Endothelial cell of umbilical vein (primary cell): ENCODE data around the gene ATF6B. TPM values are rescaled to one million over a fixed set of nuclear protein-coding genes. Genes with fewer than 3 reads are reported as not detected.

Source experiments
- BruUV-seq: library from RNA; stranded (reverse); fragments of 400-500 nt; replicated peaks from 2 replicates; lab custom pipeline; 2021; lab: Mats Ljungman, UMichigan
- CTCF ChIA-PET: fragments of 300-600, 350-600 bp; sonication (Branson Sonifier 250); formaldehyde crosslinking; loops from one replicate; lab custom pipeline; 2021; ENCODE audit warnings: antibody characterized with exemption, inconsistent platforms; lab: Charles Lee
- POLR2A ChIA-PET: fragments of 300-600, 350-600 bp; sonication (Branson Sonifier 250); formaldehyde crosslinking; loops from one replicate; lab custom pipeline; 2021; ENCODE audit warnings: antibody characterized with exemption, inconsistent platforms; lab: Charles Lee
- DNase-seq: peaks from one replicate; pipeline ENCODE4 v3.0.0-alpha.2; 2011; ENCODE audit warnings: low read depth, low spot score
- FAIRE-seq: peaks from 2 replicates; lab custom pipeline; 2011; peaks lifted over from hg19 to GRCh38; lab: Jason Lieb, UNC
- H2AFZ ChIP-seq: 2 replicates; pipeline ENCODE4 v1.6.0; 2012; ENCODE audit warnings: low read depth, low read length, control low read depth, inconsistent platforms
- H3K27ac ChIP-seq: 2 replicates; pipeline ENCODE4 v1.5.1; 2011; ENCODE audit warnings: low read depth, mild to moderate bottlenecking, control low read depth, low read length, moderate library complexity; ENCODE audit not compliant: insufficient read depth
- H3K27me3 ChIP-seq, 2 experiments: 2 replicates each; pipeline versions ENCODE4 v1.6.0 to v1.6.1; 2011; ENCODE audit warnings: low read length in 2 of 2, mixed read lengths in 1 of 2; ENCODE audit not compliant: control insufficient read depth in 2 of 2, insufficient read depth in 2 of 2
- H3K36me3 ChIP-seq, 2 experiments: 2 replicates in 1 of 2; 3 replicates in 1 of 2; pipeline ENCODE4 v1.5.1; 2011; ENCODE audit warnings: low read length in 2 of 2, mild to moderate bottlenecking in 1 of 2, moderate library complexity in 1 of 2; ENCODE audit not compliant: control insufficient read depth in 2 of 2, insufficient read depth in 2 of 2; ENCODE audit errors: extremely low read depth in 1 of 2
- H3K4me1 ChIP-seq: 3 replicates; pipeline ENCODE4 v1.5.1; 2011; ENCODE audit warnings: mild to moderate bottlenecking, low read length; ENCODE audit not compliant: control insufficient read depth, insufficient read depth; ENCODE audit errors: extremely low read depth
- H3K4me2 ChIP-seq: 2 replicates; pipeline ENCODE4 v1.6.1; 2011; ENCODE audit warnings: low read length, control low read depth, mixed read lengths; ENCODE audit not compliant: insufficient read depth
- H3K4me3 ChIP-seq, 3 experiments: fragments of 200-600 bp in 1 of 3; sonication (generic), shearing (Covaris generic) in 1 of 3; replicated peaks in 1 of 3; 2 replicates each; pipeline ENCODE4 v1.5.1; 2011 to 2016; ENCODE audit warnings: control low read depth in 3 of 3, low read length in 3 of 3, mild to moderate bottlenecking in 2 of 3, inconsistent platforms in 1 of 3, low read depth in 1 of 3, moderate library complexity in 1 of 3; ENCODE audit not compliant: insufficient read depth in 1 of 3
- H3K79me2 ChIP-seq: 2 replicates; pipeline ENCODE4 v1.6.0; 2012; ENCODE audit warnings: low read length, inconsistent platforms; ENCODE audit not compliant: control insufficient read depth, insufficient read depth
- H3K9ac ChIP-seq: replicated peaks from 2 replicates; pipeline ENCODE3; 2011; ENCODE audit warnings: low read length, control low read depth; ENCODE audit not compliant: insufficient read depth; ENCODE audit errors: extremely low read depth
- H3K9me1 ChIP-seq: replicated peaks from 3 replicates; pipeline ENCODE4 v1.6.0; 2011; ENCODE audit warnings: mild to moderate bottlenecking, low read length; ENCODE audit not compliant: control insufficient read depth, insufficient read depth; ENCODE audit errors: extremely low read depth
- H3K9me3 ChIP-seq: replicated peaks from 2 replicates; pipeline ENCODE4 v1.5.1; 2012; ENCODE audit warnings: low read length, inconsistent platforms; ENCODE audit not compliant: control insufficient read depth, insufficient read depth
- H4K20me1 ChIP-seq: replicated peaks from 2 replicates; pipeline ENCODE3; 2011; ENCODE audit warnings: mild to moderate bottlenecking, low read length; ENCODE audit not compliant: control insufficient read depth, insufficient read depth; ENCODE audit errors: extremely low read depth
- EZH2 ChIP-seq: IDR thresholded peaks from 2 replicates; pipeline ENCODE4 v1.6.1; 2012; ENCODE audit warnings: borderline replicate concordance, low read depth, mild to moderate bottlenecking, moderate library complexity, low read length, inconsistent platforms; ENCODE audit not compliant: severe bottlenecking
- FOS ChIP-seq: IDR thresholded peaks from 2 replicates; pipeline ENCODE4 v1.6.1; 2011; ENCODE audit warnings: mild to moderate bottlenecking, low read length, moderate library complexity, borderline replicate concordance; ENCODE audit not compliant: insufficient read depth
- MYC ChIP-seq: IDR thresholded peaks from one replicate; pipeline ENCODE4 v1.6.1; 2011; ENCODE audit warnings: mild to moderate bottlenecking, low read depth, low read length
- dilution Hi-C: fragments of 300-500 bp; cut with MboI; formaldehyde crosslinking; loops from one replicate; pipeline ENCODE4 v1.15.0; 2019; ENCODE audit warnings: low sequenced_read_pairs; ENCODE audit not compliant: extremely low pct_ligation_motif_present
- intact Hi-C: fragments of 100-400 bp; cut with micrococcal nuclease; formaldehyde crosslinking; loops from one replicate; pipeline ENCODE4 v1.10.0; 2022
- polyA plus RNA-seq, 4 experiments: library from polyadenylated mRNA; depleted of rRNA in 3 of 4; stranded (reverse) in 3 of 4; unstranded in 1 of 4; fragments of >200 nt; gene quantifications; 2 replicates each; pipeline versions ENCODE4 v1.2.1 to v1.2.3, GENCODE V29; 2011 to 2012; ENCODE audit warnings: missing spikeins in 1 of 4
- total RNA-seq: library from RNA; stranded (reverse); gene quantifications from 2 replicates; pipeline ENCODE4 v1.2.3, GENCODE V29; 2021
- TF ChIP-seq, protein P1 (sequence below), 2 donors: IDR thresholded peaks; 1 replicate in 1 of 2; 2 replicates in 1 of 2; pipeline ENCODE4 v1.5.1; 2011; ENCODE audit warnings: low read length in 2 of 2, mild to moderate bottlenecking in 2 of 2, moderate library complexity in 2 of 2, control low read depth in 1 of 2, inconsistent platforms in 1 of 2, low read depth in 1 of 2; ENCODE audit not compliant: insufficient read depth in 1 of 2; ENCODE audit errors: extremely low read depth in 1 of 2

ATF6B gene
- total and polyA plus RNA-seq, 2 donors (not counting 3 experiments of a cell fraction or from before 2014, with no cell fraction given), result 106 to 115 TPM

DNA sequence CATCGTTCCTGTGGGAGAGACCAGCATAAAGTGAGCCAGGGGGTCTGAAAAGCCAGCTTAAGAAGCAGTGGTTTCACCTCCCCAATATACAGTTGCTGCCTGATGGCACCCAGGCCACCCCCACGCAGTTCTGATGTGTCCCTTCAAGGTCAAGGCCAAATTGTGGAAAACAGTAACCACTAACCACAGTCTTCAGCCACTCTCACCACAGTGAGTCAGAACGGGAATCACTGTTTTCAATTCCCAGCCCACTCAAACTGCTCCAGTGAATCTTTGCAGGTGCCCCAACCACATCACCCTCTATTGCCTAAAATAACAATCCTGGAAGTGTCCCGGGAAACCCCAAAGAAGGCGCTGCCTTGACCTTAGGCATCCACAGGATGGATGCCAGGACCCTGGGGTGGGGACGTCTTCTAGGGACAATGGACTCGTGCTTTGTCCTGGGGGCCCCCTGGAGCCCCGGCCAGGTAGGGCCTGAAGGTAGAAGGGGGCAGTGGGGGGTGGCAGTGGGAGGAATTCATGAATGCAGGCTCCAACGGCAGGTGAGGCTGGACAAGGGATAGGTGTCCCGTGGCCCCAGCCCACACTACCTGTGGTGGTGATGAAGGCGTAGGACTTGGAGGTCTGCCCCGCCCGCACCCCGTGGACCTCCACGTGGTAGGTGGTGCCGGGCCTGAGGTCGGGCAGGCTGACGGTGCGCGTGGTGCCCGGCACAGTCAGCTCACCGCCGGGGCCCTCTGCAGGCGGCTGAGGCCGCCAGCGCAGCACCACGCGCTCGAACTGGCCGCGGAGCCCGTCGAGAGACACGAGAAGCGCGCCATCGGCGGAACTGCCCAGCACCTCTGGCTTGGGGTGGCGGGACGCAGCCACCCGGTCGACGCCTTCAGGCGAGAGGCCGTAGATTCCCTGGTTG is 41.1 kb downstream of the ATF6B start:
- no TSS peak for BruUV-seq
- no peaks in the 10 kb centered on the region for H3K79me2 ChIP-seq
- H3K9ac ChIP-seq, result no peak overlapping the region
- H3K27ac ChIP-seq, result no peak overlapping the region
- no peaks in the 10 kb centered on the region for H3K9me1 ChIP-seq
- H3K4me3 ChIP-seq, result no peak overlapping the region
- H3K9me3 ChIP-seq, result no peaks in the 10 kb centered on the region
- H3K4me2 ChIP-seq, result no peak overlapping the region
- ChIA-PET POLR2A (no interaction called here), CTCF (interaction anchor here (0.6 to 1.6 kb wide), 4 partner anchors 15 to 699 kb away, joined by 3 to 5 read pairs (median 4); no protein-coding TSS in a partner anchor)
- peaks cover 11 to 14% of the 10 kb centered on the region in 2 experiments for H3K27me3 ChIP-seq
- no peaks in the 10 kb centered on the region for H3K36me3 ChIP-seq
- TF ChIP-seq EZH2 (peak; percentile 51), FOS (no peak), MYC (no peak)
- TF ChIP-seq, protein P1, sequence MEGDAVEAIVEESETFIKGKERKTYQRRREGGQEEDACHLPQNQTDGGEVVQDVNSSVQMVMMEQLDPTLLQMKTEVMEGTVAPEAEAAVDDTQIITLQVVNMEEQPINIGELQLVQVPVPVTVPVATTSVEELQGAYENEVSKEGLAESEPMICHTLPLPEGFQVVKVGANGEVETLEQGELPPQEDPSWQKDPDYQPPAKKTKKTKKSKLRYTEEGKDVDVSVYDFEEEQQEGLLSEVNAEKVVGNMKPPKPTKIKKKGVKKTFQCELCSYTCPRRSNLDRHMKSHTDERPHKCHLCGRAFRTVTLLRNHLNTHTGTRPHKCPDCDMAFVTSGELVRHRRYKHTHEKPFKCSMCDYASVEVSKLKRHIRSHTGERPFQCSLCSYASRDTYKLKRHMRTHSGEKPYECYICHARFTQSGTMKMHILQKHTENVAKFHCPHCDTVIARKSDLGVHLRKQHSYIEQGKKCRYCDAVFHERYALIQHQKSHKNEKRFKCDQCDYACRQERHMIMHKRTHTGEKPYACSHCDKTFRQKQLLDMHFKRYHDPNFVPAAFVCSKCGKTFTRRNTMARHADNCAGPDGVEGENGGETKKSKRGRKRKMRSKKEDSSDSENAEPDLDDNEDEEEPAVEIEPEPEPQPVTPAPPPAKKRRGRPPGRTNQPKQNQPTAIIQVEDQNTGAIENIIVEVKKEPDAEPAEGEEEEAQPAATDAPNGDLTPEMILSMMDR (IDR thresholded peaks at IDR 0.05; ENCODE audit: extremely low read depth in 1 of 2, insufficient read depth in 1 of 2, low read depth in 1 of 2, low read length in 2 of 2), result no peak
- H3K4me1 ChIP-seq, result no peaks in the 10 kb centered on the region
- H2AFZ ChIP-seq, result no peak overlapping the region
- intact Hi-C loops, result no loop called here
- no peak for DNase-seq
- H4K20me1 ChIP-seq, result no peaks in the 10 kb centered on the region
- no peak for FAIRE-seq
- dilution Hi-C loops, result no loop called here
